CD4-positive, alpha-beta T cell treated with Interleukin-15 for 4 hours (primary cell): Measurements from ENCODE around the gene NRM.
"Not testable (repeated sequence)": the region's sequence is repeated elsewhere in the genome, so short reads cannot be mapped to it uniquely, and the experiment has no call there.

Experiments used
- DNase-seq: peaks from one replicate; pipeline ENCODE4 v3.0.0-alpha.2; 2020; ENCODE audit warnings: low spot score

Gene NRM

GRCh38 chr6:30690403-30691207 lies at the start of gene NRM:
Gene NRM, minus strand, starts transcription at chr6:30690984. Its CDS starts 10 bp downstream, at chr6:30690974.
- peak; percentile 62 for DNase-seq

- no peak for DNase-seq
Measured at GRCh38 chr6:30740540-30740870, 49.7 kb upstream of the NRM start.

- no peak for DNase-seq
Measured at GRCh38 chr6:30738532-30738931, 47.7 kb upstream of the NRM start.

- no peak for DNase-seq
Measured at GRCh38 chr6:30735668-30736314, 45.0 kb upstream of the NRM start.

- no peak for DNase-seq
Measured at GRCh38 chr6:30732237-30732943, 41.6 kb upstream of the NRM start.

- peak; percentile 86 for DNase-seq
Measured at GRCh38 chr6:30730601-30731435, 40.0 kb upstream of the NRM start.

- DNase-seq: no peak
Measured at GRCh38 chr6:30727920-30728553, 37.3 kb upstream of the NRM start.

GRCh38 chr6:30726506-30727413 lies 36.0 kb upstream of the NRM start:
- DNase-seq: no peak

GRCh38 chr6:30725713-30726505 lies 35.1 kb upstream of the NRM start:
- no peak for DNase-seq

GRCh38 chr6:30724906-30725667 lies 34.3 kb upstream of the NRM start:
- DNase-seq: no peak

GRCh38 chr6:30723843-30724741 lies 33.3 kb upstream of the NRM start:
- not testable (repeated sequence) for DNase-seq

- not testable (repeated sequence) for DNase-seq
Measured at GRCh38 chr6:30723159-30723842, 32.5 kb upstream of the NRM start.

GRCh38 chr6:30722280-30723112 lies 31.7 kb upstream of the NRM start:
- DNase-seq: peak; percentile 86

- not testable (repeated sequence) for DNase-seq
Measured at GRCh38 chr6:30722025-30722279, 31.2 kb upstream of the NRM start.

GRCh38 chr6:30721198-30722024 lies 30.6 kb upstream of the NRM start:
- peak; percentile 95 for DNase-seq

GRCh38 chr6:30720738-30721197 lies 30.0 kb upstream of the NRM start:
- peak; percentile 45 for DNase-seq
